22Rv1 (cell line): ENCODE data around the gene MDM4.
"Not testable (repeated sequence)": the region's sequence is repeated elsewhere in the genome, so short reads cannot be mapped to it uniquely, and the experiment has no call there.

Source experiments
- H3K27ac ChIP-seq: fragments of 450-650 bp; 2 replicates; pipeline ENCODE4 v1.5.1; 2017
- CTCF ChIP-seq: fragments of 450-650 bp; IDR thresholded peaks from 2 replicates; pipeline ENCODE4 v1.5.1; 2017; ENCODE audit warnings: mild to moderate bottlenecking
- ZFX ChIP-seq: fragments of 450-650 bp; IDR thresholded peaks from 2 replicates; pipeline ENCODE4 v1.6.1; 2017; ENCODE audit warnings: antibody characterized with exemption, borderline replicate concordance

MDM4 gene

GRCh38 chr1:204569478-204569877 is 53.3 kb downstream of the MDM4 start:
- TF ChIP-seq ZFX: no peak
- no peak for TF ChIP-seq CTCF
- no peak overlapping the region for H3K27ac ChIP-seq

GRCh38 chr1:204570021-204570420 is 53.8 kb downstream of the MDM4 start:
- not testable (repeated sequence) for H3K27ac ChIP-seq

GRCh38 chr1:204571128-204571527 is 54.9 kb downstream of the MDM4 start:
- no peak overlapping the region for H3K27ac ChIP-seq
- no peak for TF ChIP-seq ZFX
- no peak for TF ChIP-seq CTCF

GRCh38 chr1:204571631-204572030 is 55.4 kb downstream of the MDM4 start:
- TF ChIP-seq ZFX (no peak), CTCF (no peak)
- no peak overlapping the region for H3K27ac ChIP-seq

GRCh38 chr1:204572923-204573922 is 57.0 kb downstream of the MDM4 start:
- TF ChIP-seq ZFX (no peak), CTCF (no peak)
- no peak overlapping the region for H3K27ac ChIP-seq

GRCh38 chr1:204574016-204574864 is 58.0 kb downstream of the MDM4 start:
- no peak overlapping the region for H3K27ac ChIP-seq
- TF ChIP-seq ZFX (no peak), CTCF (no peak)

GRCh38 chr1:204574865-204575163 is 58.6 kb downstream of the MDM4 start:
- TF ChIP-seq CTCF: no peak
- TF ChIP-seq ZFX: no peak
- no peak overlapping the region for H3K27ac ChIP-seq
